HG03460 (cell line): ENCODE data around the gene GIMAP1.

Source experiments
- ATAC-seq: cut with Tn5 transposase; IDR thresholded peaks from one replicate; pipeline ENCODE4 v1.9.1; 2021; ENCODE audit not compliant: unreplicated experiment

The GIMAP1 gene

DNA sequence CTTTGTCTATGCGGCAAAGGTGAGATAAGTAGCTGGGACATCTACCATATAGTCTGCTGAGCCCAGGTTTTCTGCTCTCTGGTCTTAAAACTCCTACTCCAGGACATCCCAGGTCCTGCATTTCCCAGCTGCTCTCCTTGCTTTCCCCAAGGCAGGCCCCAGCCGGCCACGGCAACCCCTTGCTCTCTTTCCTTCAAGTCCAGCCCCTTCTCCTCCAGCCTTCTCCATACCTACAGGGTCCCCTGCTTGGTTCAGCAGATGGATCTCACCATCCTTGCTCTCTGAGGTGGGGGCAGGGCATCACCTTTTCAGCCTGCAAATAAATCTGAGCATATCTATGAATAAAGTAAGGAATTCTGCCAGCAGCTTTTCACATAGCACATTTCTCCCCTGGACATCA is 29.5 kb downstream of the GIMAP1 start:
- no peak for ATAC-seq

DNA sequence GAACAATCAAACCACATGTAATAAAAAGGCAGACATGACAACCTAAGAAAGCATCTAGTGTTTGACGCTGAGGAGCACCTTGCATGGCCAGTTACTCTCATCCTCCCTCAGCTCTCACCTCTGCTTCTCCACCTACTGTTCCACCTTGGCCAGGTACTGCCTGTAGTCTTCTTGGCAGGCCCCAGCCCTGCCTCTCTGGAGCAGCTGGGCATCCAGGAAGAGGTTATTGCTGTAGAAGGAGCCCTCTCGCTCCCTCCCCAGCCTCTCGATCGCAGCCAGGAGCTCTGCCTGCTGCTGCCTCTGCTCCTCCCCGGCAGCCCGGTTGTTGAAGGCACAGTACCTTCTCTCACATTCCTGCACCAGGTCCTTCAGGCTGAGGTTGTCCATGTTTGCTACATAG is 30.5 kb downstream of the GIMAP1 start:
- ATAC-seq: no peak

DNA sequence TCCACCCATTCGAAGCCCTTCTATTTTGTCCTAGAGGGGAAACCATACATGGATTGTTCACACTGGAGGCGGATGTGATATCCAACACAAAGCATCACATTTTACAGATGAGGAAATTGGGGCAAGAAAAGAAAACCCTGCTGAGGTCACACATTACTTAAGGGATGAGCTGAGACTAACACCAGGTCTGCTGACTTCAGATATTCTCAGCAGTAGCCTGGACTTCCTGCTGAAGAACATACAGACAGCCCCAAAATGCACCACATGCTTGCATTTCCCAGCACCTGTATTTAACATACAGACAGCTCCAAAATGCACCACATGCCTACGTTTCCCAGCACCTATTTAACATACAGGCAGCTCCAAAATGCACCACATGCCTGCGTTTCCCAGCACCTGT is 32.0 kb downstream of the GIMAP1 start:
- no peak for ATAC-seq

DNA sequence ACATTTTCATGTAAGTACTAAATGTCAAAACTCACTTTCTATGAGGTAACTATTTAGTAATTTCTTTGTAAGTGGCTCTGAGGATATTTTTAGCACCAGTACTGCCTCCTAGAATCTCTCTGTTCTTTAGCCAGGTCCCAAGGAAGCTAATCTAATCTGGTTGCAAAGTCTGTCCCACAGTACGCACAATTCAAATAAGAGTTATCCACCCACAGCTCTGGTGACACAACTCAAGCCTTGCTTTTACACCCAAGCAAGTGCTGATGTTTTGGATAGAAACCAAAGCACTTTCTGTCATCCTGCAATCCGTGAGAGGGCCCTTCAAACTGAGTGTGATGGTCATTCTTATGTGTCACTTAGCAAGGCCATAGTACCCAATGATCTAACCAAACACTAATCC is 35.3 kb downstream of the GIMAP1 start:
- ATAC-seq: no peak

DNA sequence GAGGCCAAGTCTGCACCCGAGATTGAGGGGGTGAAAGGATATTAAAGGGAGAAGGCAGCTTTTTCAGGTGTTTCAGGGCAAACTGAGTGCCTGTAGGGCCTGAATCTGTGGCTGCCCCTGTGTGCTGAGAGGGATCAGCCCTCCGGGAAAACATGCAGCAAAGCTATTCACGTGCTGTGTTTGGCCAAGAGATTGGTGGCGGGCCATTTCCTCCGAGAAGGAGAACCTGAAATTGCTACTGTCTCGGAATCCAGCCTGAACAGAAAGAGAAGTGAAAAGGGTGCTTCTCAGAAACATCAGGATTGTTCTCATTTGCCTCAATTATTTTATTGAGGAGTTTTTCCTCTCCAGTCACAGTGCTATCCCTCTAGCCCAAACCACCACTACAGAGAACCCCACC is 36.8 kb downstream of the GIMAP1 start:
- ATAC-seq: no peak

DNA sequence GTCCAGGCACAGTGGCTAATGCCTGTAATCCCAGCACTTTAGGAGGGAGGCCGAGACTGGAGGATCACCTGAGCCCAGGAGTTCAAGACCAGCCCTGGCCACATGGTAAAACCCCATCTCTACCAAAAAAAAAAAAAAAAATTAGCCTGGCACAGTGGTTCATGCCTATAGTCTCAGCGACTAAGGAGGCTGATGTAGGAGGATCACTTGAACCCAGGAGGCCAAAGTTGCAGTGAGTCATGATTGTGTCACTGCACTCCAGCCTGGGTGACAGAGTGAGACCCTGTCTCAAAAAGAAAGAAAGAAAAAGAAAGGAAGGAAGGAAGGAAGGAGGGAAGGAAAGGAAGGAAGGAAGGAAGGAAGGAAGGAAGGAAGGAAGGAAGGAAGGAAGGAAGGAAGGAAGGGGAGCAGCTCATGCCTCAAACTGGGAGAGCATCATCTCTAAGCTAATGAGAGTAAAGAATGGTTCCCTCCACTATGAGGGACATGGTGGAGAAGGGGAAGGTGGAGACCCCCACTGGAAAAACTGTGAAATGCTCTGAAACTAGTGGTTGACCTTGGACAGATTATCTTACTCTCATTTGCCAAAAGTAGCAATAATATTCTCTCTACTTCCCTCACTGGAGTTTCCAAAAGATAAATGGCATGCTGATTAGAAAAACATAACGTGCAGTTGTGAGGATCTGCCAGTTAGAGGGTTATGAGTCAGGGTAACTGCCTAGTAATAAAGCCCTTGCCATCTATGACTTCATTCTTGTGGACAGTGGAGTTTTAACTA is 37.6 kb downstream of the GIMAP1 start:
- no peak for ATAC-seq

DNA sequence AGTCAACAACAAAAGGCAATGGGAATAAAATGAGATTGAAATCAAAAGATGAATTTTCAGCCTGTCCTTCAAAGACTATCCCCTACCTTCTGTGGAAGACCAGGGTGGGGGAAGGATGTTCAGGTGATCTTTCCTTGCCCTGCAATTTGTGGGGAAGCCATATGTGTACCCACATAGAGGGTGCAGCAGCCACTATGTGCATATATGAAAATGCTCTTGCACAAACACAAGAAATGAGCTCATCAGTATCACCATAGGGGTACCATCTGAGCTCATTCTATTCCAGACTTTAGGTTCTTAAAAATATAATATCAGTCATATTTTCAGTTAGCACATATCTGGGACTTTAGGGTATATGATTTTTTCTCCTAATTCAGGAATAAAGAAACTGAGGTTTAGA is 38.5 kb downstream of the GIMAP1 start:
- no peak for ATAC-seq

DNA sequence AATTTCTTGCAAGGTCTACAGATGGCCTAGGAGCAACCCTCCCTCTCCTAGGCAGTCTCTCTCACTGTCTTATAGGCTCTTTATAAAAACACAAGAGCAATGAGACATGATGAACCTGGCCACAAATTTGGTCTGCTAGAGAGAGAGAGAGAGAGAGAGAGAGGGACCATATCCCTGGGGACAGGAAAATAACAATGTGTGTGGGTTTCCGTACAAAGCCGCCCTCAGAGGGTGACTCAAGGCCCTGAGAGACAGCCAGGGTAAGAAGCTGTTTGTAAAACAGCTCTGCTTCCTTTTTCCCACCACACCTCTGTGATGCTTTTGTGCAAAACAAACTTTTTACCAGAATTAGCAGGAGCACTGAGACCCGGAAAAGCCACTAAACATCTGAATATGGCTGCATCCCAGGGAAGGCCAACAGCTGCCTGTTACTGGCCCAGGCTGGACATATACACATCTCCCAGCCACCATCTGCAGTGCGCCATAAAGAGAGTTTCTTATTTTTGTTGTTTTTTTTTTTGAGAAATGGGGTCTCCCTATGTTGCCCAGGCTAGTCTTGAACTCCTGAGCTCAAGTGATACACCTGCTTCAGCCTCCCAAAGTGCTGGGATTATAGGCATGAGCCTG is 39.2 kb downstream of the GIMAP1 start:
- ATAC-seq: no peak

DNA sequence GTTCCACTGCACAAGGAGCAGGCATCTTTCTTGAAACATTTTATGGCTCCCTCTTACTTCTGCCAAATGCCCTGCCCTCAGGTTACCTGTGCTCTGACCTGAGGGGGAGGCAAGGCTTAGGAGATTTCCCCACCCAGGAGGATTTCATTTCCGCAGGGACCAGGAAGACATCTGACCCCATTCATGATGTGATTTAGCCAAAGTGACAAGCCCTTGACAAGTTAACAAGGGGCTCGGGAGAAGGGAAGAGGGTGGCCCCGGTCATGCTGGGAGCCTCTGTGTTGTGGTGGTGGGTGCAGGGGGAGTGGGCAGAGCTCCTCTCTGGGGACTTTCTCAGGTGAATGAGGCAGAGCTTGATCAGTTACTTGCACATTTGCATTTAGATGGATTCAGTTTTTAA is 39.8 kb downstream of the GIMAP1 start:
- ATAC-seq: no peak

DNA sequence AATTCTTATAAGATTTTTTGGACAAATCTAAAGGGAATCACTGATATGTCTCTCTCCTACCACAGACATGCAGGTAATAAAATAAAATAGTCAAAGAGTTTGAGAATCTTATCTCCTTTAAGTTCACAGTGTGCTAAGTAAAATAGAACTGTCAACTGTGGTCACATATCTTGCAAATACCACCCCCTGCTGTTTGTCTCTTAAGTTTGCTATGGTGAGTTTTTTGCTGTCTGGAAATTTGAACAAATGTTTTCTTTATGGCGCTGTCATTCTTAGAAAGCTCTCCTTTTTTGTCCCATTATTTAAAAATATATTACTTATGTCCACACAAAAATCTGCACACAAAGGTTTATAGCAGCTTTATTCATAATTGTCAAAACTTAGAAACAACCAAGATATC is 40.4 kb downstream of the GIMAP1 start:
- no peak for ATAC-seq

DNA sequence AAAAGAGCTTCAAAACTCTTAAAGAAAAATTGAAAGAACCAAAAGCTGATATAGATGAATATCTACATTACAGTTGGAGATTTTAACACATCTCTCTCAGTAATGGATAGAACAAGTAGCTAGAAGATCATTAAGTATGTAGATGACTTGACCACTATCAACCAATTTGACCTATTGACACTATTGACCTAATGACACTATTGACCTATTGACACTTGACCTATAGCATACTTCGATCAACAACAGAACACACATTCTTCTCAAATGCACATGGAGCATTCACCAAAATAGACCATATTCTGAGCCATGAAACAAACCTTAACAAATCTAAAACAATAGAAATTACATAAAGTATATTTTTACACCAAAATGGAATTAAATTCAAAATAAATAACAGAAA is 43.1 kb downstream of the GIMAP1 start:
- ATAC-seq: no peak

DNA sequence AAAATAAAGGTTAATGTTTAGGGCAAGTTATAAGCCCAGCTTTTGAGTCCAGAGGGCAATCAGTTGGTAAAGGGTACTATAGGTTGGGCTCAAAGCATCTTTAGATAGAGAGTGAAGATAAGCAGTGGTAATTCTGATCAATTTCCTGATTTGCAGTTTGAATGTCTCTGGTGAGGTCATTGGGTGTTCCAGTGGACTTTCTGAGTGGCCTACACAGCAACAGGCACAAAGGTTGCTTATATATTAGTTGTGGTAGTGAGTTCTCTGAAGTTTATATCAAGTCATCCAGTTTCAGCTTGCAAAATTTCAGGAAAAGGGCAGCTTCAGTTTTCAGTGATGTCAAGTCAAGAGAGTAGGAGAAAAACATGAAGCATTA is 49.9 kb downstream of the GIMAP1 start:
- no peak for ATAC-seq

DNA sequence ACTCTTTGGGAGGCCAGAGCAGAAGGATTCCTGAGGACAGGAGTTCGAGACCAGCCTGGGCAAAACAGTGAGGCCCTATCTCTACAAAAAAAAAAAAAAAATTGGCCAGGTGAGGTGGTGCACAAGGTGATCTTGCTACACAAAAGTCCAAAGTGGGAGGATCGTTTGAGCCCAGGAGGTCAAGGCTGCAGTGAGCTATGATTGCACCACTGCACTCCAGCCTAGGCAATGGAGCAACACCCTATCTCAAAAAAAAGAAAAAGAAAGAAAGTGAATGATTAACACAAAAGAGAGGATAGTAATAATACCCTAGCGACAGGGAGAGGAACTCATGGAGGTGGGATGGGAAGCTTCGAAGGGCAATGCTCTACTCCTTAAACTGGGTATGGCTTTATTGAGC is 53.4 kb downstream of the GIMAP1 start:
- ATAC-seq: no peak
